Glomerular endothelial cell (primary cell): ENCODE measurements around the gene RASSF7. TPM values are rescaled to one million over a fixed set of nuclear protein-coding genes. Genes with fewer than 3 reads are reported as not detected.
"Not testable (repeated sequence)": the region's sequence is repeated elsewhere in the genome, so short reads cannot be mapped to it uniquely, and the experiment has no call there.

Source experiments
- DNase-seq: peaks from one replicate; pipeline ENCODE4 v3.0.0-alpha.2; 2011; ENCODE audit warnings: low read depth, low spot score; ENCODE audit errors: extremely low read depth
- total RNA-seq: library from RNA; depleted of rRNA; stranded (reverse); fragments of >200 nt; gene quantifications from 2 replicates; pipeline ENCODE4 v1.2.3, GENCODE V29; 2015

The RASSF7 gene
- total RNA-seq, 1 donor from 2014 or later, result 17.6 TPM

DNA sequence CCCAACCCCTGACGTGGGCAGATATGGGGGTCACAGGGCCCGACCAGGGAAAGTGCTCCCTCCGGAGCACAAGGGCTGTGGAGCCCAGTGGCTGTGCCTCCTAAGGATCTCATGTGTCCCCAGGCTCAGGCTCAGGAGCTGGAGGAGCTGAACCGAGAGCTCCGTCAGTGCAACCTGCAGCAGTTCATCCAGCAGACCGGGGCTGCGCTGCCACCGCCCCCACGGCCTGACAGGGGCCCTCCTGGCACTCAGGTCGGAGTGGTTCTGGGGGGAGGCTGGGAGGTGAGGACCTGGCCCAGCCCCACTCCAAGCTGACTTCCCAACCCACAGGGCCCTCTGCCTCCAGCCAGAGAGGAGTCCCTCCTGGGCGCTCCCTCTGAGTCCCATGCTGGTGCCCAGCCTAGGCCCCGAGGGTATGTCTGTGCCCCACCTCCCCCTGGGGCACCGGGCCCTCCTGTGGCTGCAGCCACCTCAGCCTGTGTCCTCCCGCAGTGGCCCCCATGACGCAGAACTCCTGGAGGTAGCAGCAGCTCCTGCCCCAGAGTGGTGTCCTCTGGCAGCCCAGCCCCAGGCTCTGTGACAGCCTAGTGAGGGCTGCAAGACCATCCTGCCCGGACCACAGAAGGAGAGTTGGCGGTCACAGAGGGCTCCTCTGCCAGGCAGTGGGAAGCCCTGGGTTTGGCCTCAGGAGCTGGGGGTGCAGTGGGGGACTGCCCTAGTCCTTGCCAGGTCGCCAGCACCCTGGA is 2.5 kb downstream of the RASSF7 start:
- DNase-seq, result no peak

- DNase-seq, result no peak
These were observed 3.2 kb downstream of the RASSF7 start for GRCh38 chr11:563812-564578.

- no peak for DNase-seq
These were observed 5.2 kb downstream of the RASSF7 start for GRCh38 chr11:565921-566509.

DNA sequence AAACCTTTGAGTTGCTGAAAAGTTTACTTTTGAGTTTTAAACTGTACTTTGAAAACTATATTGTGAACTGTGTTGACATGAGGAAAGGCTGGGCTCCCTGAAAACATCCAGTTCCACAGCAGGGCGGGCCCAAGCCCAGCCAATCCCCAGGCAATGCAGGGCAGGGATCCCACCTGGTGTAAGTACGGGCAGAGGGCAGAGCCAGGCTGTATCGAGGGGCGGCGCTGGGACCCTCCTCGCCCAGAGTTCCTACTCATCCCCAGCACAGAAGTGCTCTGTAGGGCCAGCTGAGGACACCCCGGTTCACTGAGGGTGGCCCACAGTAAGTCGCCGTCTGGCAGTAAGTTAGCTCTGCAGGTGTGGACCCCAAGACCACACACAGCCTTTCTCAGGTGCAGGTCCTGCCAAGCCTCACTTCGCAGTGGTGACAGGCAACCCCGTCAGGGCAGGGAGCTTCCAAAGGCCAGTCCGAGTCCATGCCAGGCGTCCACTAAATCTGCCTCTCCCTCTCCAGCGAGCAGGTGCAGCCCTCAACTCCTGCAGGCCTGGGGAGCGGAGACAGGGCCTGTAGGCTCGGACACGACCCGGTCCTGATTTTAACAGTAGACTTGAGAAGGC is 6.3 kb downstream of the RASSF7 start:
- no peak for DNase-seq

- DNase-seq, result no peak
These were observed 7.0 kb downstream of the RASSF7 start for GRCh38 chr11:567629-568292.

GRCh38 chr11:568306-569157 is 7.8 kb downstream of the RASSF7 start:
- no peak for DNase-seq

DNA sequence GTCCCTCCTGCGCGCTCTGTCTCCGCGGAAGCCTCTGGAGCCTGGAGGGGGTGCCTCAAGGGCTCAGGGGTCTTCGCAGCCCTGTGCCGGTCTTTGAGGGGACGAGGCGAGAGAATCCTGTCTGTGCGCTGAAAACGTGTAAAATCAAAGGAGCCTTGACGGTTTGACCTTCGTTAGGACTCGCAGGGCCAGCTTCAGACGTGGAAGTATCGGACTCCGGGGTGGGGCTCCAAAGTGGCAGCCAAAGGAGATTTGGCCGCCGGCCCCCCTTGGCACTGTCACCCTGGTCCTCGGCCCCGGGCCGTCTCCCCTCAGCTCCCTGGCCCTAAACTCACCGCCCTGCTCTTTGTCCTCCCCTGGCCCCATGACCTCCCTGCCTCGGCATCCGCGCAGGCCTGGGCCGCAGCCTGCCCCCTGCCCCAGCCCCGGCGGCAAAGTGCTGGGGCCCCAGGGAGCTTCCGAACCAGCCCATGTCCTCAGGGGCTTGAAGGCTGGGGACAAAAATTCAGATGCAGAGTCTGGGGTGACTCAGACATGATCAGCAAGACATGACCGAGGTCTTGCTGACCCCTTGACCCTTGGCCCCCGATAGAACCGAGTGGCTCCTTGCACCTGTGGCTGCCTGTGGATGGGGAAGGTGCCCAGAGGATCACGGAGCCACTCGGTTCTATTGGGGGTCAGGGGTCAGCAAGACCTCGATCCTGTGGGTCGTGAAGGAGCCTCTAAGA is 8.6 kb downstream of the RASSF7 start:
- no peak for DNase-seq

- no peak for DNase-seq
These were observed 11.0 kb downstream of the RASSF7 start for GRCh38 chr11:571802-572185.

DNA sequence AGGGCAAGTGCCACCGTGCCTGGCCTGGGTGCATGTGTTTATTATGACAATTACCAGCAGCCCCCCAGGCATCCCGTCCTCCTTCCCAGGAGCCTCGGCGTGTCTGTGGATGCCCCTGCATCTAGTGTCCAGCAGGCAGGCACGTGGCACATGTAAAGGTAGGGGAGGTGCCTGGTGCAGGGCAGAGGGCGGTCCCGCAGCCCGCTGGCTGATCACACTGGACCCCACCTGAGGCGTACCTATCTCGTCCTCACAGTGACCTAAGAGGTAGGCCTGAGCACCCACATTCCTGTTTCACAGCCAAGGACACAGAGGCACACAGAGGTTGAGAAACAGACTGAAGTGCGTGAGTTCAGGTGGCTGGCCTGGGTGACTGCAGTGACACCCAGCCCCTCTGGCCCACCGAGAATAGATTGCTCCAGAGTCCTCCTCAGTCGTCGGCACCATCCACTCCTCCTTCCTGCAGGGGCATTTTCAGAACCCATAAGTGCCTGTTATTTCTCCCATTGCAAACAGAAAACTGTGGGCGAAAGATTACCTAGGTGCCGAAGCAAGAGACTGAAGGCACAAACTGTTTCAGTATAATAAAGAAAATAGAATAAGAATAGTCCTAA is 12.5 kb downstream of the RASSF7 start:
- DNase-seq, result no peak

DNA sequence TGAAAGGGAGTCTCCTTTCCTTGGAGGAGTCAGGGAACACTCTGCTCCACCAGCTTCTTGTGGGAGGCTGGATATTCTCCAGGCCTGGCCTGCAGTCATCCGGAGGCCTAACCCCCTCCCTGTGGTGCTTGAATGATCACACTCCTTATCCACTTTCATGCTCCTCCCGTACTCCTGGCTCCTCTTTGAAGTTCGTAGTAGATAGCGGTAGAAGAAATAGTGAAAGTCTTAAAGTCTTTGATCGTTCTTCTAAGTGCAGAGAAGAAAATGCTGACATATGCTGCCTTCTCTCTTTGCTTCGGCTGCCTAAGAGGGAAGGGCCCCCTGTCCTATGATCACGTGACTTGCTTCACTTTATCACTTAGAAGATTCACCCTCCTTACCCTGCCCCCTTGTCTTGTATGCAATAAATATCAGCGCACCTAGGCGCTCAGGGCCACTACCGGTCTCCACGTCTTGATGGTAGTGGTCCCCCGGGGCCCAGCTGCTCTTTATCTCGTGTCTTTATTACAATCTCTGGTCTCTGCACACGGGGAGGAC is 13.3 kb downstream of the RASSF7 start:
- DNase-seq, result not testable (repeated sequence)

GRCh38 chr11:574632-575312 is 14.0 kb downstream of the RASSF7 start:
- DNase-seq, result no peak

- no peak for DNase-seq
These were observed 14.7 kb downstream of the RASSF7 start for GRCh38 chr11:575313-575995.

- DNase-seq, result peak; percentile 72
These were observed 15.4 kb downstream of the RASSF7 start, which contains the start of gene PHRF1 for GRCh38 chr11:575996-576768. PHRF1 (plus strand) TSS chr11:576470; CDS start chr11:581513, 5,043 bp downstream.

DNA sequence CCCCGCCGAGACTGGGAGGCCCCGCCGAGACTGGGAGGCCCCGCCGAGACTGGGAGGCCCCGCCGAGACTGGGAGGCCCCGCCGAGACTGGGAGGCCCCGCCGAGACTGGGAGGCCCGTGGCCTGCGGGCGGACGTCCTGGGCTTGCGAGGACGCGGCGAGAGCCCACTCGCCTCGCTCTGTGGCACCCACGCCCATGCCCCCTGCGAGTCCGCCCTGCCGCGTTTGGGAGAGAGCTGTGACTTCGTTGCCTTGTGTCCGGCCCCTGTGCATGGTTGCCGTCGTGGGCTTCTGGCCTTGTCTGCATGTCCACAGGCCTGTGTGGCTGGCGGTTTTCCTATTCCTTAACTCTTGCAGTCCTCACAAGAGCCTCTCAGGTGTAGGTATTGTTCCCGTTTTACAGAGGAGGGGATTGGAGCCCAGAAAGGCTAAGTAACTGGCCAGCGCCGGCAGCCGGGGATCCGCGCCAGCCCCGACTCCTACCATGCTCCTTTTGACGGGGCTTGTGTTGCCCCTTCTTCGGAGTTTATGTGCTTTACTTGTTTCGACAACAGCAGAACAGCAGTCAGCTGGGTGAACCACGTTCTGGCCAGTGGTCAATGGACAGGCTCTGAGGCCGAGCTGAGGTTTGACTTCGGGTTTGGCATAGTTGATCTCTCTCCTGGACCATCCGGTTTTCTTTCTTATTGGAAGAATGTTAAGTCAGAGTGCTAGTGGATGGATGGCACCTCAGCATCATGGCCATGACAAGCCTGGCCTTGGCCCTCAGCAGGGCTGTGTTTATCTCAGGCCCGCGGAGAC is 16.2 kb downstream of the RASSF7 start:
- DNase-seq, result no peak

DNA sequence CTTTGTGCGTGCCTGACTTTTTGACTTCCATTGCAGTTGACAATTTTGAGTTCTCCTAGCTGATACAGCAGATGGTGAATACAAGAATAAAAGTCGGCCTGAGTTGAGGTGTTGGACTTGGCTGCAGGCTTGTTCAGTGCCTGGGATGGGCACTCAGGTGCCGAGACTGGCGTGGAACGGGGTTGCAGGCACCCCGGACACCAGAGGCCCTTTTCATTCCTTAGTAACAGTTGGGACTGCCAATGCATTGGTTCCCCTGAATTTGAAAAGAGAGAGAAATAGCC is 16.8 kb downstream of the RASSF7 start:
- no peak for DNase-seq
